Fibroblast of lung (primary cell): ENCODE measurements around the gene NAXD.

Experiments used
- CTCF ChIP-seq, 2 donors: IDR thresholded peaks in 1 of 2; conservative IDR thresholded peaks in 1 of 2; 1 replicate in 1 of 2; 2 replicates in 1 of 2; pipeline ENCODE4 v1.5.1; 2011 to 2012; ENCODE audit warnings: low read length in 2 of 2, control low read depth in 1 of 2, inconsistent platforms in 1 of 2, low read depth in 1 of 2, mild to moderate bottlenecking in 1 of 2
- EZH2 ChIP-seq: IDR thresholded peaks from 2 replicates; pipeline ENCODE4 v1.5.1; 2012; ENCODE audit warnings: low read length, control low read depth, mild to moderate bottlenecking; ENCODE audit errors: missing control alignments

DNA sequence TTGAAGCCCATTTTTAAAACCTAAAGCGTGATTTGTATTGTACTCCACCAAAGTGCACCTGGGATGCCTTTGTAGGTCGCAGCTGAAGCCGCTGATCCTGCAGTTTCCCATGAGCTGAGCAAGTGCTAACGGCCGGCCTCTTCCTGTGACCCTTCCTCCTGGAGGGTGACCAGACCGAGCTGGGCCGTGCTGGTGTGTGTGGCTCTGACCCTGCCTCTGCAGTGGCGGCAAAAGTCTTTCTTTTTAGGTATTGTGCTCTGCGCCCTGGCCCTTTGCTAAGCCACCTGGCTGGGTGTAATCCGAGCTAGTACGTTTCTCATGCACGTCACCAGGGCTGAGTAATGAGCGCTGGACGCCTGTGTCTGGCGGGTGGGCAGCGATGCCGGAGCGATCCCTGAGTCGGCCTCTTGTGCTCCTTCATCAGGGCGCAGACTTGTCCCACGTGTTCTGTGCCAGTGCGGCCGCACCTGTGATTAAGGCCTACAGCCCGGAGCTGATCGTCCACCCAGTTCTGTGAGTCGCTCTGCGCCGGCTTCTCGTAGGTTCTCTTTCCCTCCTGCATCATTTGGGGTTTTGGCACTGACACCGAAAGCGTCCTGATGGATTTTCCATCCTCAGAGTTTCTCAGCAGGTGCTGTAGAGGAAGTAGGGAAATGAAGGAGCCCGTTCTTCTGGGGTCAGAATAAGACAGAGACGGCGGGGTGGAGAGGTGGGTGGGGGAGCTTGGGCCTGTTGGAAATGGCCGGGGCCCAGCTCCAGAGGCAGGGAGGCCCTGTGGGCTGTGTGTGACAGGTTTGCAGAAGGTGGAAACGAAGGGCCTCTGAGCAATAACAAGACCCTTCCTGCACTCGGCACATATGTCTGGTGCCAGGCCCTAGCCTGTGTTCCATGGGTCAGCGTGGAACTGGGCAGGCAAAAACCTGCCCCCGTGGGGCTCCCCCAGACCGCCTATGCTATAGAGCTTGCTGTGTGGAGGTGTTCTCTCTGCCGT lies 9.7 kb downstream of the NAXD start:
- TF ChIP-seq EZH2 (no peak), CTCF (conservative IDR thresholded peaks at IDR 0.05 in 1 of 2, IDR thresholded peaks at IDR 0.05 in 1 of 2; ENCODE audit: low read depth in 1 of 2, low read length in 2 of 2) (no peak)
